ENCODE data around the gene MYZAP. TPM values are rescaled to one million over a fixed set of nuclear protein-coding genes. Genes with fewer than 3 reads are reported as not detected.

The MYZAP gene
- total and polyA plus RNA-seq, 2 of the 8 experiments (the other 6 are each of a cell fraction or from before 2014, with no cell fraction given), result 0.41 to 0.65 TPM

DNA sequence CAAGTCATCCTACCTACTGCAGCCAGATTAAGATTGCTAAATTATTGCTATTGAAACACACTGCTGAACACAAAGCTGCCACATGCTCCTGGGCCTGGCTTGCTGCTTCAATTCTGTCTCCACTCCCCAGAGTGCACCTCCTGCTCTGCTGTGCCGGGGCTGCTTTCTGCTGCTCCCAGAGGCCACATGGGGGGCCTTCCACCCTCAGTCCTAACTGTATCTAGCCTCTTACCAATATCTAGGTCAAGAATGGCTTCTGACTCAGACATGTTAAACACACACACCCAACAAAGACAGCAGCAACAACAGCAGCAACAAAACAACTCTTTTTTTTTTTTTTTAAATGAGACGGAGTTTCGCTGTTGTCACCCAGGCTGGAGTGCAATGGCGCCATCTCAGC, 33.0 kb downstream of the MYZAP start:
- no peak overlapping the region for H3K23ac ChIP-seq (ENCODE audit: insufficient read length)
- H2AFZ ChIP-seq (ENCODE audit: low read length), result no peak overlapping the region
- no peak overlapping the region for H4K91ac ChIP-seq (replicated peaks; ENCODE audit: insufficient read length, low read length)
- H2BK5ac ChIP-seq (ENCODE audit: low read depth, low read length), result no peak overlapping the region
- no peak overlapping the region for H2AK5ac ChIP-seq (ENCODE audit: low read depth, low read length)
- DNase-seq (ENCODE audit: low read depth in 1 of 2, low spot score in 2 of 2), result no peak
- FAIRE-seq, result no peak
- 0 out of 7 replicates have a peak, but pooled peaks cover 0 to 3% (median 0%) of the 10 kb centered on the region in 4 experiments for H3K4me1 ChIP-seq (replicated peaks in 1 of 4; ENCODE audit: control insufficient read depth in 3 of 4, insufficient read depth in 4 of 4, low read length in 3 of 4)
- ChIA-PET POLR2A (ENCODE audit: partially characterized antibody) (no interaction called here), CTCF (ENCODE audit: partially characterized antibody) (interaction anchor here (0.6 to 1.3 kb wide), 4 partner anchors 13 to 351 kb away, joined by 3 to 5 read pairs (median 4); no protein-coding TSS in a partner anchor)
- no peaks in the 10 kb centered on the region for H3K27me3 ChIP-seq (replicated peaks in 1 of 4; ENCODE audit: control insufficient read depth in 3 of 4, extremely low read depth in 1 of 4, insufficient read depth in 3 of 4, low read length in 3 of 4)
- no peaks in the 10 kb centered on the region for H3K36me3 ChIP-seq (ENCODE audit: control insufficient read depth in 2 of 4, insufficient read depth in 4 of 4, low read length in 3 of 4)
- no peak overlapping the region for H3K14ac ChIP-seq (ENCODE audit: insufficient read length)
- H3K18ac ChIP-seq (ENCODE audit: extremely low read depth, low read length), result no peak overlapping the region
- no peak overlapping the region for H3K9ac ChIP-seq (replicated peaks in 1 of 4; ENCODE audit: extremely low read depth in 1 of 4, low read depth in 3 of 4, low read length in 3 of 4)
- no peak overlapping the region for H3K56ac ChIP-seq (replicated peaks; ENCODE audit: insufficient read length, low read depth, low read length)
- H4K20me1 ChIP-seq (replicated peaks in 1 of 2; ENCODE audit: control insufficient read depth in 1 of 2, insufficient read depth in 2 of 2, low read length in 2 of 2), result no peaks in the 10 kb centered on the region
- no peak overlapping the region for H4K5ac ChIP-seq (ENCODE audit: insufficient read length, low read depth, low read length)
- no peak overlapping the region for H3K27ac ChIP-seq (ENCODE audit: low read depth, low read length)
- H3K4me3 ChIP-seq (ENCODE audit: extremely low read depth in 1 of 4, insufficient read depth in 2 of 4, low read depth in 3 of 4, low read length in 4 of 4), result no peak overlapping the region
- H3K79me1 ChIP-seq (ENCODE audit: low read depth, low read length), result no peaks in the 10 kb centered on the region
- H3K9me3 ChIP-seq (ENCODE audit: insufficient read depth in 2 of 2, low read depth in 1 of 2, low read length in 1 of 2), result no peaks in the 10 kb centered on the region
- no peak overlapping the region for H3K4me2 ChIP-seq (ENCODE audit: insufficient read depth in 1 of 2, low read depth in 2 of 2, low read length in 2 of 2)
- H3K79me2 ChIP-seq (ENCODE audit: control insufficient read depth in 1 of 2, insufficient read depth in 2 of 2, low read length in 2 of 2), result no peaks in the 10 kb centered on the region
- no peak overlapping the region for H2BK15ac ChIP-seq (ENCODE audit: low read length)
- no peak overlapping the region for H2BK12ac ChIP-seq (ENCODE audit: low read depth, low read length)
- WGBS, 2 experiments (ENCODE audit: extremely low coverage in 1 of 2, insufficient coverage in 1 of 2, insufficient read length in 1 of 2, insufficient replicate concordance in 2 of 2, low coverage in 1 of 2, low lambda C conversion rate in 2 of 2, missing lambda C conversion rate in 1 of 2), result 87% methylated on average over 2 of the region's 4 CpGs; no CpG with 5 or more reads in 1 of the 2 experiments
- H2BK20ac ChIP-seq (ENCODE audit: low read length), result no peak overlapping the region
- no peak overlapping the region for H4K8ac ChIP-seq (ENCODE audit: extremely low read depth, insufficient read depth, low read length)
- TF ChIP-seq, protein P1, sequence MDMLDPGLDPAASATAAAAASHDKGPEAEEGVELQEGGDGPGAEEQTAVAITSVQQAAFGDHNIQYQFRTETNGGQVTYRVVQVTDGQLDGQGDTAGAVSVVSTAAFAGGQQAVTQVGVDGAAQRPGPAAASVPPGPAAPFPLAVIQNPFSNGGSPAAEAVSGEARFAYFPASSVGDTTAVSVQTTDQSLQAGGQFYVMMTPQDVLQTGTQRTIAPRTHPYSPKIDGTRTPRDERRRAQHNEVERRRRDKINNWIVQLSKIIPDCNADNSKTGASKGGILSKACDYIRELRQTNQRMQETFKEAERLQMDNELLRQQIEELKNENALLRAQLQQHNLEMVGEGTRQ (IDR thresholded peaks at IDR 0.05; ENCODE audit: low read length), result no peak
- TF ChIP-seq CEBPB (IDR thresholded peaks at IDR 0.05; ENCODE audit: low read depth, low read length) (no peak), SP4 (IDR thresholded peaks at IDR 0.05; ENCODE audit: low read length) (no peak), TBP (IDR thresholded peaks at IDR 0.05; ENCODE audit: low read depth, low read length) (no peak), POLR2AphosphoS5 (IDR thresholded peaks at IDR 0.05; ENCODE audit: low read depth, low read length) (no peak), SAP30 (IDR thresholded peaks at IDR 0.05; ENCODE audit: insufficient read depth, insufficient replicate concordance, low read length) (no peak)
- TF ChIP-seq, protein P2, sequence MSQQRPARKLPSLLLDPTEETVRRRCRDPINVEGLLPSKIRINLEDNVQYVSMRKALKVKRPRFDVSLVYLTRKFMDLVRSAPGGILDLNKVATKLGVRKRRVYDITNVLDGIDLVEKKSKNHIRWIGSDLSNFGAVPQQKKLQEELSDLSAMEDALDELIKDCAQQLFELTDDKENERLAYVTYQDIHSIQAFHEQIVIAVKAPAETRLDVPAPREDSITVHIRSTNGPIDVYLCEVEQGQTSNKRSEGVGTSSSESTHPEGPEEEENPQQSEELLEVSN (IDR thresholded peaks at IDR 0.05), result no peak
- no peak overlapping the region for H3K4ac ChIP-seq (replicated peaks; ENCODE audit: insufficient read length, low read depth, low read length)
- no peaks in the 10 kb centered on the region for H3K23me2 ChIP-seq (ENCODE audit: low read depth, low read length)
- no peak overlapping the region for H2BK120ac ChIP-seq (replicated peaks; ENCODE audit: low read depth, low read length)

Measured in H1 (cell line).